Germinal center (tissue), 1 donor: ENCODE measurements around the gene ADAM12.
"Not testable (repeated sequence)": the region's sequence is repeated elsewhere in the genome, so short reads cannot be mapped to it uniquely, and the experiment has no call there.

Source experiments
- DNase-seq: peaks from one replicate; pipeline ENCODE4 v3.0.0; 2012; ENCODE audit warnings: mixed read lengths, low spot score

The ADAM12 gene

DNA sequence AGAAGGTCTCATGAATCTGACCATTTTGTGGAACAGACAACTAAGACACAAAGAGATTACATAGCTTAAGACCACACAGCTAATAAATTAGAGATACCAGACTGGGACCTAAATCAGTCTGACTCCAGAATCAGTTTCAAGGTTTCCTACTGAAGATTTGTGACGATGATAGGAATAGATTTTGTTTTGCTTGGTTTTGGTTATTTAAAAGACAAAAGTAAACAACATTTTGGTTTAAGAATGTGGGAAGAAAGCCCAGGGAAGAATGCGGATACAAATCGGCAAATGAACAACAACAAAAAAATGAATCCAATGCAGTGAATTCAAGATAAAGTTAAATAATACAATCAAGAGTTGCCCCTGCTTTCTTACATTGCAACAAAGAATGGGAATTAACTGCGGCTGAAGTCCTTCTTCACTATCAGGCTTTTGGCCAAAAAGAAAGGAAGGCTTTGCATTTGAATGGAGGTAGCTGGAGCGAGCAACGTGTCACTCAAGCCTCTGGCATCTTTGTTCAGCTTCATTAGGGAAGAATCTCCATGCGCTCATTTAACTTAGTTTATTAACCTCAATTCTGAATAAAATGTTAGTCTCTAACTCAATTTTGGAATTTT lies 210.8 kb downstream of the ADAM12 start:
- no peak for DNase-seq

DNA sequence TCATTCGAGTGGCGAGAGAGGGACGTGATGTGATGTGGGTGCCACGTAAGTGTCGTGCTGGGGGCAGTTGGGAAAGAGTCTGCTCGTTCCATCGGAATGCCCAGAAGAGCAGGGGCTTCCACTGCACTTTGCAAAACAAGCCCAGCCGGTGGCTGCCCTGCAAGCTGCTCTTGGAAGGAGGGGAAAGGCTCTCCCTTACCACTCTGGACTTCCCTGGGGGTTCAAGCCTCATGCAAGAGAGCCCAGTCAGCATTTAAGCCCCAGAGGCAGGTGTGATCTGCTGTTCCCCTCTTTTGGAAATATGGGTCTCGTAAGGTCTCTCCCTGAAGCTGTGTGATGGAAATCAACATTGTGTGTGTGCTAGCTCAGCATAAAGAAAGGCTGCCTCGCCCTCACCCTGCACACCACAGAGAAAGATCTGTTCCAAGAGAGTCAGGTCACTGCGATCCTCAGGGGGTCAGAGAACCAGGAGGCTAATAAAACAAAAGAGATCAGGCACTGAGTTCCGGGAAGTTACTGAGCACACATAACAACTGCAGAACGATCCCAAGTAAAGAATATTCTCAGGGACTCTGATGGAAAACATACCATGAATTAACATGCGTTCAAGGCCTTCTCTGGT lies 212.5 kb downstream of the ADAM12 start:
- DNase-seq: no peak

DNA sequence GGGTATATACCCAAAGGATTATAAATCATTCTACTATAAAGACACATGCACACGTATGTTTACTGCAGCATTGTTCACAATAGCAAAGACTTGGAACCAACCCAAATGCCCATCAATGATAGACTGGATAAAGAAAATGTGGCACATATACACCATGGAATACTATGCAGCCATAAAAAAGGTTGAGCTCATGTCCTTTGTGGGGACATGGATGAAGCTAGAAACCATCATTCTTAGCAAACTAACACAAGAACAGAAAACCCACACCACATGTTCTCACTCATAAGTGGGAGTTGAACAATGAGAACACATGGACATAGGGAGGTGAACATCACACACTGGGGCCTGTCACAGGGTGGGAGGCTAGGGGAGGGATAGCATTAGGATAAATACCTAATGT lies 215.5 kb downstream of the ADAM12 start:
- not testable (repeated sequence) for DNase-seq

DNA sequence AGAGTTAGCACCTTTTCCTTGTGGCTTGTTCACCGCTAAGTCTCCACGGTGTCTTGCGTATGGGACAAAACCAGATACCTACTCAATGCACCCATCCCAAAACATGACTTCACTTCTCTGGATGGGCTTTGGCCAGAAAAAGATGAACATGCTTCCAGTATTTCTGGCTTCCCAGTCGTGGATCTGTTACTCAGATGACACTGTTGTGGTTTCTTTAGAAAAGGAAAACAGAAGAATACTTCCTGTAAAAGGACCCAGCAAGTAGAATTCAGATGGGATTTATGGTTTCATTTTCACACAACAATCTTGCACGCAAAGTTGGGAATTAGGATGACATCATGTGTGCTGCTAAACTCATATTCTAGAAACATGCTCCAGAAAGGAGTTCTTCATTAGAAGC lies 216.7 kb downstream of the ADAM12 start:
- no peak for DNase-seq

DNA sequence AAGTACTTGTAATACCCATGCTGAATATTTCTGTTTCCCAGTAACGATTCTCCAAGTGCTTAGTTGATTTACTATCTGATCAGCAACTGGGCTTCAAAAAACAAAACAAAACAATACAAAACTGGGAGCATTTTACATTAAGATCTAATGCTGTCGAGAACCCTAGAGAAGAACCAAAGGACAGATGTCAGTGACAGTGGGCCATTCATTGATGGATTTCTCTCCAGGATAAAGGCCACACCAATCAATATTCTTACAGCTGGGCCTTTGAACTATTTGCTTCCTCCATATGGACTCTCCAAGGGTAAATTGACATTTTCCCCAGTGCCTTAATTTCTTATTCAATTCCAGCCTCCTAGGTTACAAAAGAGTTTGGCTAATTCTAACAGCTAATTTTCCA lies 217.5 kb downstream of the ADAM12 start:
- DNase-seq: no peak

DNA sequence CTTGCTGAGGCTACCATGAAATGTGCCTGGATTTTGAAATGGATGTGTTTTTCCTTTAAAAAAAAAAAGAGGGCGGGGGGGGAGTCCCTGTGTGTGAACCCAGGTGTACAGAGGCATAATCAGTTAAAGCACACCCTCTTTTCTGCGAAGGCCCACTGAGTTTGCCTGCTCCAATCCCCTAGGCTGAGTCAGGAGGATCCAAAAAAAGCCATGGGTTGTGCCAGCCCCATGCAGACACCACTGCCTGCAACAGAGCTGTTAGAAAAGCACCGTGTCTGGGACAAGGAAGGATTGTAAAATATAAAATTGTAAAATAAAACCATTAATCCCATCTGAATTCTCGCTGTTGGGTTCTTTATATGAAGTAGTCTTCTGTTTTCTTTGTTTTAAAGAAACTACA lies 217.9 kb downstream of the ADAM12 start:
- DNase-seq: no peak

DNA sequence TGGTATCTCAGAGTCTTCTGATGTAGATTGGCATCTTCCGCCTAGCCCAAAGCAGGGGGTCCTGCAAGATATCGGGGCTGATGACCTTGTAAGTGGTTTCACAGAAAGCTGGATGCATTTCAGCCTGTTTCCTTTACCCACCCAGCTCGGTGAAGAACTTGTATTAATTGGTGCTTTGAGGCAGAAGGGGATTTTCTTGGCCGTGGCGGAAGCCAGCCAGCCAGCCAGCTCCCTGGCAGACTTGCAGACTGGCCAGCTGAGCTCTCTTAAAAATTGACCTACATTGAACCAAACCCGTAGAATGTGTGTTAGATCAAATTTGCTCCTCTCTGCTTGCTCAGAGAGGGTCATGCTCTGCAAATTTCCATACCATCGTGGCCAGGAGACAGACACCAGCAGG lies 218.4 kb downstream of the ADAM12 start:
- no peak for DNase-seq

DNA sequence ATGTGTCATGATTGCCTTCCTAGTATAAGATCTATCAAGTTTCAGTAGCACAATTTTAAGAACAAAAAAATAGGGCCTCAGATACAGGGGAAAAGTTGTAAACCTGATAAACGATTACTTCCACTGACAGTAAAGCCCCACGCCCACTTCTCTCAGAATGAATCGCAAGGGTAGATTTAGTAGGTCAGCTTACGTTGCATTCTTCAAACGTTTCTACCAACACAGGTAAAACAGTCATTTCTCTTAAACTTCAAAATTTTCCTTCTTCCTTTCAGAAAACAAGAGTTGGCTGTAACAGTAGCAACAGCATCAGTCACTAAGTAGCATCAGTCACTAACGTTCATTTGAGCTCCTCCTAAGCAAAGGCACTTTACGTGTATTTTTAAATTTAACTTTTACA lies 221.5 kb downstream of the ADAM12 start:
- DNase-seq: no peak

DNA sequence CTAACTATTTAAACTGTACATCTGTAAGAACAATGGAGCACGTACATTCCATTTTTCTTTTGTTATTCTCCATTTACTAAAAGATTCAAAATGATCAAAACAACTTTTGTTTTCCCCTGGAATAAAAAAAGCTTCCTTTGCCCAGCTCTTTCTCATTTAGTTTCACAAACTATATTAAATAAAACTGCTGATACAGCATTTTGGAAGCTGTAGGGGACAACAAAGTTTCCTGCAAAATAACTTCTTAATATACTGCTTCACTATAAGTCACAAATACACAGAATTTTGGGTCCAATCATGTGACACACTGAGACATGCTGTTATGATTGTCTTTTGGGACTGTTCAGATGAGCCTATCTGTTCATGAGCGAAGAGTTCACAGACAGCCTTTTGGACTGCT lies 222.4 kb downstream of the ADAM12 start:
- no peak for DNase-seq

DNA sequence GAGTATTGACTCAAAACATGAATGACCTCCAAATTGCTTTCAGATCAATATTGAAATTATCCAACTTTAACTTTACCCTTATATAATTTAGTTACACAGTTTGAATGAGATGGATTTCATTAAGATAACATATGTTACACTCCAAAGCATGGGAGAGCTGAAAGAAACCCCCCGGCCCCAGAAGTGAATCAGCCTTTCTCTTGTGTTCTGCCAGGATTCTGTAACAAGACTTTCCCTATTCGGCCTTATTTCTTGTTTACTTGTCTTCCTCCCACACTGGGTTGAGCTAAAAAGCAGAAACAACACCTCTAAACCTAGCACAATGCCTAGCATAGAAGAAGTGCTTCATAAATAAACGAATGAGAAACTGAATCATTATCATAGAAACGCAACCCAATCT lies 224.8 kb downstream of the ADAM12 start:
- no peak for DNase-seq

DNA sequence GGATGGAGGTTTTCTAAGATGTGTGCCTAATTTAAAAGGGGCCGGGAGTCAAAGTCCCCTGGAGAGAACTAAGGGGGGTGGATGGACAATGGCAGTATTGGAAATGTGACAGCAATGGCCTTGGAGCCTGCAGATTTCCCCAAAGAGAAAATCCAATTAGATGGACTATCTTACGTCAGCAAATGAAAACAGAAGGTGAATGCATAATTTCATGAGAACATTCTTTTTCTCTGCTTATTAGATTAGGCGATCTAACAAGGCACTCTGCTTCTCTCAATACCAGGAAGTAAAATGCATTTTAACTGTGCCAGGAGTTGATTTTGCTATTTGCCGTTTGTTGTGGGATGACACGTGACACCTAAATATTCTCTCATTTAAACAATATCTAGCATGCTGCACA lies 226.6 kb downstream of the ADAM12 start:
- DNase-seq: no peak

DNA sequence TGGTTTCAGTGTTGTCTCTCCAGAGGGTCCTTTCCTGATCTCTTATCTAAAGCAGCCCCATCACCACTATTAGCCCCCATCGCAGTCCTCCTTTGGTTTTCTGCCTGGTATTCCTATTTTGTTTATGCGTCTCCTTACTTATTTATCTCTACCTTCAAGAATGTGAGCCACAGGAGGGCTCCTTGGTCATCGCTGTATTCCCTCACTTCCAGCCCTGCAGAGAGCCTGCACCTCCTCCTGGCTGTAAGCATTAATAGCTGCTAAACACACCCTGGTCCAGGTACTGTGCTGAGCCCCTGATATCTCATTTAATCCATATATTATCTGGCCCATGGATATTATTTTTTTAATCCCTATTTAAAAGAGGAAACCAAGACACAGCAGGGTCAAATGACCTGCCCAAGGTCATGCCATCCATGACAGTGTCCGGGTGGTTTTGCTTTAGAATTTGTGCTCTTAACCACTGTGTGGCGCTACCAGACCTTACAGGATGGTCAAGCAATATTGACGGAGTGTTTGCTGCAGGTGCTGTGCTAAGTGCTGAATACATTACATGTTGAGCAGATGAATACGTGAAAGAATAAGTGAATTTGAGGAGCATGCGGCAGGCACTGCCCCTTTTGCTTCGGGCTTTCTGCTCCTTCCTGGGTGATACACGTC lies 227.2 kb downstream of the ADAM12 start:
- DNase-seq: no peak

DNA sequence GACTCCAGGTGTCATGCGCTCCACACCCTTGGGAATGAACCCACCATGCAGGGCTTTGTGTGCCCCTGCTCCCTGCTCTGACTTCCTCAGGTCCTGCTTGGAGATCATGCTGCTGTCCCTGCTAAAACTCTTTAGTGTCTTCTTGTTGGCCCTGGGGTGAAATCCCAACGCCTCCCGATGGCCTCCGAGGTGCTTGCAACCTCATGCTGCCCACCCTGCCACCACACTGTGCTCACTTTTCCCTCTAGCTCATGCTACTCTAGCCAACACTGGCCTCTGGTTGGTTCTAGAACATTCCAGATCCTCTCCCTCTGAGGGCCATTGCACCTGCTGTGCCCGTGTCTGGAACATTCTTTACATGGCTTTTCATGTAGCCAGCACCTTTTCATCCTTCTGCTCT lies 227.7 kb downstream of the ADAM12 start:
- no peak for DNase-seq

DNA sequence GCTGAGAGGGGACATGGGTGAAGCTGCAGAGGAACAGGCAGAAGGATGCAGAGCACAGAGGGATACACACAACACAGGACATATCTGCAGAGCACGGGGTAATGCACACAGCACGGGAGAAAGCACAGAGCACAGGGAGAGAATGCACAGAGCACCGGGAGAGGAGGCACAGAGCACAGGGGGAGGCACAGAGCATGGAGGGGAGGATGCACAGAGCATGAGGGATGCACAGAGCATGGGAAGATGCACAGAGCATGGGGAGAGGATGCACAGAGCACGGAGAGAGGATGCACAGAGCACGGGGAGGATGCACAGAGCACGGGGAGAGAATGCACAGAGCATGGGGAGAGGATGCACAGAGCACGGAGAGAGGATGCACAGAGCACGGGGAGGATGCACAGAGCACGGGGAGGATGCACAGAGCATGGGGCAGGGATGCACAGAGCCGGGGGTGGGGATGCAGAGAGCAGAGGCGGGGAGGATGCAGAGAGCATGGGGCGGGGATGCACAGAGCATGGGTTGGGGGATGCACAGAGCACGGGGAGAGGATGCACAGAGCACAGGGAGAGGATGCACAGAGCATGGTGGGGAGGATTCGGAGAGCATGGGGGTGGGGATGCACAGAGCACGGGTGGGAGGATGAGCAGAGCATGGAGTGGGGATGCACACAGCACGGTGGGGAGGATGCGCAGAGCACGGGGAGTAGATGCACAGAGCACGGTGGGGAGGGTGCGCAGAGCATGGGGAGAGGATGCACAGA lies 230.0 kb downstream of the ADAM12 start:
- no peak for DNase-seq

DNA sequence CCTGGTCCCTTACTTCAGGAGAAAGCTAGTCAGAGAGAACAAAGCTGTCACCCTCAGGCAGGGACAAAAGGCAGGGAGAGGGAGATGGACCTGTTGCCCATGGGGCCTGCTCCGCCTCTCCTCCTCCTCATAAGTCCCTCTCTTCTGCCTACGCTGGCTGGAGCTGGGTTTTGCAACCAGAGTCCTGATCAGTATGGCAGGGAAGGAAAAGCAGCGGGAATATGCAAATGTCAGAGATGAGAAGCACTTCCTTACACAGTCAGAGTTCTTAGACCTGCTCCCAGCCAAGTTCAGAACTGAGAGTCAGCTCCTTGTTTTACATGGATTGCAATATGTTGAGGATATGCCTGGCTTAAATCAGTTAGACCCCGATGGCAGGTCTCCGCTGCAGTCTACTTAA lies 231.1 kb downstream of the ADAM12 start:
- DNase-seq: no peak

DNA sequence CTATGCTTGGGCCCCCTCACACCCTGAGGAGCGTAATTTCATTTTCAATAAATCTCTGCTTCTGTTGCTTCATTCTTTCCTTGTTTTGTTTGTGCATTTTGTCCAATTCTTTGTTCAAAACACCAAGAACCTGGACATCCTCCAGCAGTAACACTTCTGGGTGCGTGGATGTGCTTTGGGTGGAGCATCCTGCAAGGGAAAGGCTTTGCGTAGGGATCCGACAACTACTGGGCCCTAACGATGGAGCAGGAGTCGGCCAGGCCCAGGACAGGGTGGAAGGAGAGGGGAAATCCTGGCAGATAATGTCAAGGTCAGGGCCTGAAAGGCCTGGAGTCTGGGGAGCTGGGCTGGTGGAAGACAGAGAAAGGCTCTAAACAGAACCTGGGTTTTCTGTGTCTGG lies 231.8 kb downstream of the ADAM12 start:
- no peak for DNase-seq

DNA sequence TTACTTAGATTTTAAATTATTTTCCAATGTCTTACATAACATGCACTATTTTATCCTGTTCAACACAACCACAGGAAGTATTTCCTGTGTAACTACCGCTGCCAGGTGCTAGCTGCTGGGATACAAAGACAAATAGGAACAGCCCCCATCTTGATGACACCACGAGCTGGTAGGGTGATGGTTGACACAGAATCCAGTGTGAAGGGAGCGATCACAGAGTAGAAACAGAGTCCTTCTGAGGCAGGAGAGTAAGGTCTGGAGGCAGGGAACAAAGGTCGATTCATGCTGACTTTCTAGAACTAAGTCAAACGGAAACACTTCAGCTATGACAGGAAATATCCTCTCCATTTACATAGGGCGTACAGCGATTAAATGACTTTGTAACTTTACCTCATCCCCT lies 232.3 kb downstream of the ADAM12 start:
- DNase-seq: no peak

DNA sequence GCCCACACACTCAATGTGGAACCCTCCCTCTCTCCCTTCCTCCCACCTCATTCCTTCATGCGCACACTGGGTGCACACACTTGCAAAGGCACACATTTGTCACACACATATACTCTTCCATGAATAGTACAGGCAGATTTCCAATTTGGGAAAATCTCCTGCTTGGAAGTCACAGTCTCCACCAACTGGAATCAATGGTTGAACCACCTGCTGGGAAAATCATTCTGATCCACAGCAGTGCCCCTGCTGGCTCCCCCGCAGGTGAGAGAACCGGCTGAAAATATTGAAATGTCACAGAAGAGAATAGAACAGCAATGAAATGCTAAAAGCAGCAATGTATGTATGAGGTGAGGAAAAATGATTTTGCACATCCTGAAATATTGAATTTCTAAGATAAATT lies 232.7 kb downstream of the ADAM12 start:
- DNase-seq: no peak

DNA sequence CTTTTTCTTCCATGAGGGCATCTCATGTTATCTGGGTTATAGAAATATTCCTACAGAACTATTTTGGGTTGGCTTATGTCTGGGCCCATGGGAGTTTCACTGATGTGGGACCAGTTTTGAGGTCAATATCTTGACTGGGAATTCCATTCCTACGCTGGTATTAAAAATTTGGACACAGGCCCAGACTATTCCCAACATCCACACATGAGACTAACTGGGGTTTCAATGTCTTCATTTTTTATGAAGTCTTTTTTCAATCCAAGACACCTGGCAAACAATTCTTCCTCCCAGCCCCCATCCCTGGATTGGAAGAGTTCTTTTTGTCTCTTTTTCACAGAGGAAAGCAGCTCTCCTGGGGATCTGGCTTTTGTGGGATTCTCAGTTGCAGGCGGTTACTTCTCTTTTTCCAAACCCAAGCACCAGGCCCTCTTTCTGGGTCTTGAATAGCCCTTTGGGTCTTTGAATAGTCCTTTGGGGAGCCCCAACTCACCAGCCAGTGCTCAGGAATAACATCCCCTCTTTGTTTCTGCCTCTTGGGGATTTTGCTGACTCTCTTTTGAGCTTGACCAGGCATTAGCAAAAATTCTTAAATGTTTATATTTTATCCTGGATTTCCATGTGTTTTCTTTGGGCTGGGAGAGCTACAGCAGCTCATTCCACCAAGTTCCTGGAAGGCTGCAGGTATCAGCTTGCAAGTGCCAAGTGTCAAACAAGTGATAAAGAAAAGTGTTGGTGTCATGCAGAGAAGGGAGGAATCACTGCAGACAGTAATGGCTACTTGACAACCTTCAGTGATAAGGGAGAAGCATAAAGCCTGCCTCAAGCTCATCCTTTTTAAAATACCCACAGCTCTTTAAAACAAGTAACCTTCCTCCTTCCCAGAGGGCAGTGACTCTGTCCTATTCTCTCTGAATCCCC lies 234.3 kb downstream of the ADAM12 start:
- DNase-seq: no peak

DNA sequence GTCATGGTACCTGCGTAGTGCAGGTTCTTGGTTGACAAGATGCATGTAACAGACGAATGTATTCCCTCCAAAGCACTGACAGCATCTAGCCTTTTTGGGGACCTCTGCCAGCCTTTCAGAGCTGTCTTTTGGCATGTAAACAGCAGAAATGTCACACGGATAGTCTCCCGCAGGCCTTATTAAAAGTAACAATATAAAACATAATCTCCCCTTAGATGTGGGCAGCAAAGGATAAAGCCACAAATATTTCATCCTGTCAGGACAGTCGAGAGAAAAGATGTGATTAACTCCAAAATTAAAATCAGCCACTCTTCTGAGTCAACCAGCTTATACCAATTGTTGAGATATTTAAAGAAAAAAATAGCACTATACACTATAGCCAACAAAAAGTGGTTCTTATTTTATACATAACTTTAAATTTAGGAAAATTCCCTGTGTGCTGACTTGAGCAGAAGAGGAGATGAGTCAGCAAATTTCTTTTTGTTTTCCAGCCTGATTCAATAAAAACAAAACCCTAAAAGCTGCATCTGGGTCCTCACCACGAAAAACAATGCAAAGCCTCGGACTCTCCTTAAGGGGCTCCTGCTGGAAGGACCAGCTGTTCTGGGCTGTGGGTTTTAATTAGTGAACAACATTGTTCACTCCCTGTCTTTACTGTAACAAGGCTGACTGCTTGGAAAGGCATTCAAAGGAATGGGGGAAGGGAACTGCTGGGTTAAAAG lies 240.2 kb downstream of the ADAM12 start:
- DNase-seq: no peak

DNA sequence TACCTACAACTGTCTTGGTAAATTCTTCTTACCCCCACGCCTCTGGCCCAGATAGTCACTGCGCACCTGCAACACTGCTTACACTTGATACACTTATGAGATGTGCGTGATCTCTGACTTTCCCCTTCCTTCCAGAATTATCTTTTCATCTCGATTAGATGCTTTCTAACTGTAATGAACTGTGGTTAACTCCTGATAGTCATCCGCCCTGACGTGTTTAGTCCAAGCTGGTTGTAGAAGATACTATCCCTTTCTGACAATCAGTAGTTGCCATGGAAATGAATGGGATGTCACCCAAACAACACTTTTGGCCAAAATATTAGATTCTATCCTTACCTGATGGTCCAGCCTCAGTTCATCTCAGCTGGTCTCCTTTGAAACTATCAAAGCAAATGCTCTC lies 241.5 kb downstream of the ADAM12 start:
- no peak for DNase-seq
